B cell (primary cell): ENCODE results near the gene ZNF282. TPM values are rescaled to one million over a fixed set of nuclear protein-coding genes. Genes with fewer than 3 reads are reported as not detected.

ENCODE experiments used
- ATAC-seq: fragments of 200-7000 bp; cut with Tn5 transposase; one replicate; pipeline ENCODE4 v1.10.0; 2021; ENCODE audit warnings: low read depth, mild to moderate bottlenecking, moderate number of reproducible peaks, moderate library complexity
- CTCF ChIA-PET: fragments of 350-600 bp; sonication (Branson Sonifier 250); formaldehyde crosslinking; loops from one replicate; lab custom pipeline; 2021; ENCODE audit warnings: antibody characterized with exemption, inconsistent platforms; lab: Charles Lee
- POLR2A ChIA-PET: fragments of 350-600 bp; sonication (Branson Sonifier 250); formaldehyde crosslinking; loops from one replicate; lab custom pipeline; 2021; ENCODE audit warnings: antibody characterized with exemption; lab: Charles Lee
- DNase-seq: peaks from one replicate; pipeline ENCODE4 v3.0.0; 2013
- H2AFZ ChIP-seq: 2 replicates; pipeline ENCODE4 v1.6.1; 2012; ENCODE audit warnings: mild to moderate bottlenecking, low read depth, low read length; ENCODE audit not compliant: insufficient read depth, poor library complexity, severe bottlenecking
- H3K27ac ChIP-seq, 2 donors: 1 replicate in 1 of 2; 2 replicates in 1 of 2; pipeline ENCODE4 v1.5.1; 2012 to 2013; ENCODE audit warnings: low read length in 2 of 2, mild to moderate bottlenecking in 2 of 2, moderate library complexity in 1 of 2
- H3K27me3 ChIP-seq, 4 experiments: fragments of 200-600 bp in 1 of 4; sonication (generic) in 1 of 4; replicated peaks in 1 of 4; 1 replicate in 2 of 4; 2 replicates in 2 of 4; pipeline versions ENCODE4 v1.6.1 to v1.7.0; 2013 to 2016; ENCODE audit warnings: low read length in 3 of 4, mild to moderate bottlenecking in 2 of 4, mixed read lengths in 1 of 4, moderate library complexity in 1 of 4; ENCODE audit not compliant: insufficient read depth in 4 of 4, control insufficient read depth in 3 of 4; ENCODE audit errors: control extremely low read depth in 1 of 4
- H3K36me3 ChIP-seq, 2 experiments: replicated peaks in 1 of 2; 1 replicate in 1 of 2; 2 replicates in 1 of 2; pipeline versions ENCODE4 v1.6.1 to v1.7.1; 2013; ENCODE audit warnings: low read length in 1 of 2; ENCODE audit not compliant: insufficient read depth in 2 of 2, control insufficient read depth in 1 of 2; ENCODE audit errors: control extremely low read depth in 1 of 2, extremely low read depth in 1 of 2
- H3K4me1 ChIP-seq, 2 donors: fragments of 200-600 bp in 1 of 2; sonication (generic) in 1 of 2; 1 replicate in 1 of 2; 2 replicates in 1 of 2; pipeline versions ENCODE4 v1.5.1 to v1.6.1; 2013 to 2017; ENCODE audit warnings: low read length in 2 of 2; ENCODE audit not compliant: control insufficient read depth in 2 of 2, insufficient read depth in 2 of 2
- H3K4me2 ChIP-seq: replicated peaks from 2 replicates; pipeline ENCODE3; 2012; ENCODE audit warnings: mild to moderate bottlenecking, low read depth, low read length; ENCODE audit not compliant: poor library complexity, severe bottlenecking
- H3K4me3 ChIP-seq, 5 experiments: fragments of 200-600 bp in 1 of 5; sonication (generic) in 1 of 5; 1 replicate in 3 of 5; 2 replicates in 2 of 5; pipeline versions ENCODE4 v1.5.1 to v1.7.0; 2011 to 2016; ENCODE audit warnings: low read length in 4 of 5, mild to moderate bottlenecking in 4 of 5, low read depth in 2 of 5, control low read depth in 1 of 5, moderate library complexity in 1 of 5; ENCODE audit not compliant: insufficient read depth in 1 of 5; ENCODE audit errors: control extremely low read depth in 1 of 5, extremely low read depth in 1 of 5
- H3K79me2 ChIP-seq: fragments of 200-600 bp; sonication (generic); one replicate; pipeline ENCODE4 v1.6.0; 2016; ENCODE audit warnings: low read length; ENCODE audit not compliant: control insufficient read depth, insufficient read depth
- H3K9ac ChIP-seq: fragments of 200-600 bp; sonication (generic); 2 replicates; pipeline ENCODE4 v1.6.1; 2017; ENCODE audit warnings: mild to moderate bottlenecking, low read length, moderate library complexity
- H3K9me3 ChIP-seq, 3 donors: one replicate each; pipeline versions ENCODE4 v1.6.1 to v1.7.1; 2013; ENCODE audit warnings: low read length in 2 of 3; ENCODE audit not compliant: control insufficient read depth in 2 of 3, insufficient read depth in 1 of 3; ENCODE audit errors: control extremely low read depth in 1 of 3
- H4K20me1 ChIP-seq: 2 replicates; pipeline ENCODE4 v1.6.0; 2012; ENCODE audit warnings: mild to moderate bottlenecking, low read length; ENCODE audit not compliant: insufficient read depth, control insufficient read depth, poor library complexity, severe bottlenecking
- H3K27ac Mint-ChIP-seq: one replicate; pipeline ENCODE4 v1.8.0; 2021; ENCODE audit warnings: mixed read lengths
- H3K27me3 Mint-ChIP-seq: one replicate; pipeline ENCODE4 v1.8.0; 2021; ENCODE audit warnings: mixed read lengths
- H3K4me1 Mint-ChIP-seq: one replicate; pipeline ENCODE4 v1.8.0; 2021; ENCODE audit warnings: mixed read lengths
- H3K4me3 Mint-ChIP-seq: one replicate; pipeline ENCODE4 v1.8.0; 2021; ENCODE audit warnings: mixed read lengths
- H3K9me3 Mint-ChIP-seq: one replicate; pipeline ENCODE4 v1.8.0; 2022; ENCODE audit warnings: mixed read lengths; ENCODE audit not compliant: insufficient read depth
- EZH2 ChIP-seq: IDR thresholded peaks from 2 replicates; pipeline ENCODE4 v1.6.1; 2012; ENCODE audit warnings: borderline replicate concordance, low read depth, mild to moderate bottlenecking, moderate library complexity, low read length; ENCODE audit not compliant: insufficient read depth, poor library complexity, severe bottlenecking
- WGBS: methylation state at CpG from one replicate; pipeline ENCODE4 v1.1.5; 2013; ENCODE audit warnings: missing lambda C conversion rate; ENCODE audit not compliant: insufficient coverage; 5-methylcytosine and 5-hydroxymethylcytosine counted together
- intact Hi-C: fragments of 100-400 bp; cut with micrococcal nuclease; formaldehyde crosslinking; loops from one replicate; pipeline ENCODE4 v1.10.0; 2022
- polyA plus RNA-seq: library from polyadenylated mRNA; depleted of rRNA; stranded (reverse); fragments of >200 nt; gene quantifications from 2 replicates; pipeline ENCODE4 v1.2.3, GENCODE V29; 2012
- total RNA-seq, 2 donors: library from RNA; stranded (reverse); fragments of 120-200 nt in 1 of 2; gene quantifications; 1 replicate in 1 of 2; 2 replicates in 1 of 2; pipeline versions ENCODE4 v1.2.3 to v1.2.4, GENCODE V29; 2013 to 2022
- TF ChIP-seq, protein P1 (sequence below): fragments of 200-600 bp; IDR thresholded peaks from one replicate; pipeline ENCODE4 v1.8.0; 2022; ENCODE audit warnings: antibody characterized with exemption, mild to moderate bottlenecking

ZNF282 gene
- total and polyA plus RNA-seq, 2 donors (not counting 1 experiment from before 2014, with no cell fraction given), result 8.3 to 25.7 TPM

DNA sequence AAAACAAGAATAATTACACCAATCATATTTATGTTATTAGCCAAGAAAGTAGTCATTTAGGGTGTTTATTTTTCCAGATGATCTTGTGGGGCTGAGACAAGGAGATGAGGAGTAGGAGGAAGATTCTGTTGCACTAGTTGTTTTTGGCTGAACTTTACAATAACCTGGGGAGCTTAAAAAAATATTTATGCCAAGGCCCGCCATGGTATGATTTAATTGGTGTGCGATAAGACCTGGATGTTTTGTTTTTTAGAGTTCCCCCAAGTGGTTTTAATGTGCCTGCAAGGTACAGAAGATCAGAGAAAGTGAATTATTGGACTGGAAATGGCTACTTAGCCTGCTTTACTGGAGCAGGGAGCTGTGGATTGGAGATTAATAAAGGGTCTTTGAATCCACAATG, 7.1 kb upstream of the ZNF282 start:
- ATAC-seq, result no peak
- WGBS, result 100% methylated on average over 2 of the region's 2 CpGs

DNA sequence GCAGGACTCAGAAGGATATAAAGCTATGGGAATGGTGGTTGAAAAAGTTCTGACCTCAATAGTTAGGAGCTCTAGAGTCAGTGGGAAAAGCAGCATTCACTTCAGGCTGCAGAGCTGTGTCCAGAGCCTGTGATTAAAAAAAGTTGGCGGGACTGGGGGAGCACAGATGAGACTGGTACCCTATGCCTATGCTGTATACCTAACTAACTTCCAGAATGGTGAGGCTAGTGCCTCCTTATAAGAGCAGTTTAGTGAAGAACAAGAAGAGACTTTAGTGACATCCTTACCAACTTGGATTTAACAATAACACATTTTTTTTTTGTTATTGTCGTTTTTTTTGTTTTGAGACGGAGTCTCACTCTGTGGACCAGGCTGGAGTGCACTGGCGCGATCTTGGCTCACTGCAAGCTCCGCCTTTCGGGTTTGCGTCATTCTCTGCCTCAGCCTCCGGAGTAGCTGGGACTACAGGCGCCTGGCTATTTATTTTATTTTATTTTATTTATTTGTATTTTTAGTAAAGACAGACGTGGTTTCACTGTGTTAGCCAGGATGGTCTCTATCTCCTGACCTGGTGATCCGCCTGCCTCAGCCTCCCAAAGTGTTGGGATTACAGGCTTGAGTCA, 6.6 kb upstream of the ZNF282 start:
- Histone ChIP-seq H3K4me2 (no peak overlapping the region), H3K27ac (no peak overlapping the region), H3K27me3 (no peaks in the 10 kb centered on the region), H3K4me1 (no peaks in the 10 kb centered on the region), H3K4me3 (no peak overlapping the region), H3K9ac (no peak overlapping the region), H3K79me2 (no peaks in the 10 kb centered on the region), H3K9me3 (no peaks in the 10 kb centered on the region), H2AFZ (no peak overlapping the region), H4K20me1 (no peaks in the 10 kb centered on the region), H3K36me3 (no peaks in the 10 kb centered on the region)
- ChIA-PET CTCF (no interaction called here), POLR2A (no interaction called here)
- no peaks in the 10 kb centered on the region for H3K27me3 Mint-ChIP-seq
- no peak overlapping the region for H3K27ac Mint-ChIP-seq
- TF ChIP-seq, protein P1, sequence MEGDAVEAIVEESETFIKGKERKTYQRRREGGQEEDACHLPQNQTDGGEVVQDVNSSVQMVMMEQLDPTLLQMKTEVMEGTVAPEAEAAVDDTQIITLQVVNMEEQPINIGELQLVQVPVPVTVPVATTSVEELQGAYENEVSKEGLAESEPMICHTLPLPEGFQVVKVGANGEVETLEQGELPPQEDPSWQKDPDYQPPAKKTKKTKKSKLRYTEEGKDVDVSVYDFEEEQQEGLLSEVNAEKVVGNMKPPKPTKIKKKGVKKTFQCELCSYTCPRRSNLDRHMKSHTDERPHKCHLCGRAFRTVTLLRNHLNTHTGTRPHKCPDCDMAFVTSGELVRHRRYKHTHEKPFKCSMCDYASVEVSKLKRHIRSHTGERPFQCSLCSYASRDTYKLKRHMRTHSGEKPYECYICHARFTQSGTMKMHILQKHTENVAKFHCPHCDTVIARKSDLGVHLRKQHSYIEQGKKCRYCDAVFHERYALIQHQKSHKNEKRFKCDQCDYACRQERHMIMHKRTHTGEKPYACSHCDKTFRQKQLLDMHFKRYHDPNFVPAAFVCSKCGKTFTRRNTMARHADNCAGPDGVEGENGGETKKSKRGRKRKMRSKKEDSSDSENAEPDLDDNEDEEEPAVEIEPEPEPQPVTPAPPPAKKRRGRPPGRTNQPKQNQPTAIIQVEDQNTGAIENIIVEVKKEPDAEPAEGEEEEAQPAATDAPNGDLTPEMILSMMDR, result no peak
- no peak for TF ChIP-seq EZH2
- 90% methylated on average over 2 of the region's 12 CpGs for whole genome bisulfite sequencing
- peaks cover 10% of the 10 kb centered on the region for H3K4me1 Mint-ChIP-seq
- H3K4me3 Mint-ChIP-seq, result no peak overlapping the region
- intact Hi-C loops, result no loop called here
- H3K9me3 Mint-ChIP-seq, result no peaks in the 10 kb centered on the region
- ATAC-seq, result no peak
- DNase-seq, result no peak

More for the DNA sequence above, 7.1 kb upstream of the ZNF282 start:
- Mint-ChIP-seq H3K4me3 (no peak overlapping the region), H3K9me3 (no peaks in the 10 kb centered on the region), H3K27me3 (no peaks in the 10 kb centered on the region), H3K27ac (no peak overlapping the region), H3K4me1 (peaks cover 10% of the 10 kb centered on the region)
- H2AFZ ChIP-seq, result no peak overlapping the region
- H3K4me1 ChIP-seq, result no peaks in the 10 kb centered on the region
- TF ChIP-seq EZH2, result no peak
- TF ChIP-seq, protein P1, result no peak
- ChIA-PET CTCF (interaction anchor here (0.6 kb wide), 1 partner anchor 19 kb away, joined by 3 read pairs; no protein-coding TSS in a partner anchor), POLR2A (no interaction called here)
- H3K9me3 ChIP-seq, result no peaks in the 10 kb centered on the region
- H3K27ac ChIP-seq, result no peak overlapping the region
- no peak overlapping the region for H3K9ac ChIP-seq
- no peaks in the 10 kb centered on the region for H4K20me1 ChIP-seq
- H3K27me3 ChIP-seq, result no peaks in the 10 kb centered on the region
- H3K79me2 ChIP-seq, result no peaks in the 10 kb centered on the region
- no peaks in the 10 kb centered on the region for H3K36me3 ChIP-seq
- no peak overlapping the region for H3K4me2 ChIP-seq
- intact Hi-C loops, result no loop called here
- no peak overlapping the region for H3K4me3 ChIP-seq
- DNase-seq, result no peak
